KOPT-K1 (cell line): ENCODE results near the gene KRT38.
"Not testable (repeated sequence)": the region's sequence is repeated elsewhere in the genome, so short reads cannot be mapped to it uniquely, and the experiment has no call there.

Experiments
- H3K27ac ChIP-seq: fragments of 200-600 bp; sonication (generic); 2 replicates; pipeline ENCODE4 v1.5.1; 2016; ENCODE audit warnings: antibody characterized with exemption, mild to moderate bottlenecking, low read depth, low read length; ENCODE audit not compliant: poor library complexity, severe bottlenecking
- H3K36me3 ChIP-seq: fragments of 200-600 bp; sonication (generic); 2 replicates; pipeline ENCODE4 v1.5.1; 2017; ENCODE audit warnings: antibody characterized with exemption, mild to moderate bottlenecking, low read length, moderate library complexity; ENCODE audit not compliant: insufficient read depth
- H3K9me3 ChIP-seq: fragments of 200-600 bp; sonication (generic); 2 replicates; pipeline ENCODE4 v1.5.1; 2017; ENCODE audit warnings: antibody characterized with exemption, low read length, mild to moderate bottlenecking; ENCODE audit not compliant: insufficient read depth, poor library complexity, severe bottlenecking

KRT38 gene

GRCh38 chr17:41446806-41447205 lies 6.0 kb upstream of the KRT38 start:
- Histone ChIP-seq H3K36me3 (no peaks in the 10 kb centered on the region), H3K27ac (no peak overlapping the region), H3K9me3 (no peaks in the 10 kb centered on the region)

GRCh38 chr17:41444640-41445039 lies 3.9 kb upstream of the KRT38 start:
- H3K36me3 ChIP-seq, result no peaks in the 10 kb centered on the region
- no peak overlapping the region for H3K27ac ChIP-seq
- no peaks in the 10 kb centered on the region for H3K9me3 ChIP-seq

- Histone ChIP-seq H3K36me3 (no peaks in the 10 kb centered on the region), H3K27ac (no peak overlapping the region), H3K9me3 (no peaks in the 10 kb centered on the region)
Observed at GRCh38 chr17:41444186-41444585, 3.4 kb upstream of the KRT38 start.

- Histone ChIP-seq H3K27ac (no peak overlapping the region), H3K36me3 (no peaks in the 10 kb centered on the region), H3K9me3 (no peaks in the 10 kb centered on the region)
Observed at GRCh38 chr17:41442739-41443138, 2.0 kb upstream of the KRT38 start.

GRCh38 chr17:41439375-41439774 lies 1.4 kb downstream of the KRT38 start:
- no peaks in the 10 kb centered on the region for H3K36me3 ChIP-seq
- no peaks in the 10 kb centered on the region for H3K9me3 ChIP-seq
- no peak overlapping the region for H3K27ac ChIP-seq

- no peaks in the 10 kb centered on the region for H3K36me3 ChIP-seq
- H3K9me3 ChIP-seq, result no peaks in the 10 kb centered on the region
- no peak overlapping the region for H3K27ac ChIP-seq
Observed at GRCh38 chr17:41437769-41438168, 3.0 kb downstream of the KRT38 start.

- no peak overlapping the region for H3K27ac ChIP-seq
- no peaks in the 10 kb centered on the region for H3K9me3 ChIP-seq
- H3K36me3 ChIP-seq, result no peaks in the 10 kb centered on the region
Observed at GRCh38 chr17:41437254-41437653, 3.5 kb downstream of the KRT38 start.

GRCh38 chr17:41434415-41434814 lies 6.4 kb downstream of the KRT38 start:
- no peaks in the 10 kb centered on the region for H3K9me3 ChIP-seq
- no peaks in the 10 kb centered on the region for H3K36me3 ChIP-seq
- no peak overlapping the region for H3K27ac ChIP-seq

- Histone ChIP-seq H3K27ac (no peak overlapping the region), H3K9me3 (no peaks in the 10 kb centered on the region), H3K36me3 (no peaks in the 10 kb centered on the region)
Observed at GRCh38 chr17:41434005-41434404, 6.8 kb downstream of the KRT38 start.

GRCh38 chr17:41433586-41433985 lies 7.2 kb downstream of the KRT38 start:
- no peak overlapping the region for H3K27ac ChIP-seq
- no peaks in the 10 kb centered on the region for H3K9me3 ChIP-seq
- no peaks in the 10 kb centered on the region for H3K36me3 ChIP-seq

GRCh38 chr17:41430376-41430775 lies 10.4 kb downstream of the KRT38 start:
- not testable (repeated sequence) for H3K9me3 ChIP-seq, H3K36me3 ChIP-seq, H3K27ac ChIP-seq

GRCh38 chr17:41429667-41430066 lies 11.1 kb downstream of the KRT38 start:
- H3K36me3 ChIP-seq, result no peaks in the 10 kb centered on the region
- no peak overlapping the region for H3K27ac ChIP-seq
- H3K9me3 ChIP-seq, result no peaks in the 10 kb centered on the region

GRCh38 chr17:41428591-41429291 lies 12.0 kb downstream of the KRT38 start:
- Histone ChIP-seq H3K9me3 (no peaks in the 10 kb centered on the region), H3K27ac (no peak overlapping the region), H3K36me3 (no peaks in the 10 kb centered on the region)

- Histone ChIP-seq H3K36me3 (no peaks in the 10 kb centered on the region), H3K9me3 (no peaks in the 10 kb centered on the region)
Observed at GRCh38 chr17:41424111-41424635, 16.6 kb downstream of the KRT38 start, which contains the start of gene KRT37. TSS of gene KRT37 (minus strand) at chr17:41424585. CDS start at chr17:41424523, 62 bp downstream.

GRCh38 chr17:41422586-41422985 lies 18.2 kb downstream of the KRT38 start:
- H3K27ac ChIP-seq, H3K9me3 ChIP-seq, H3K36me3 ChIP-seq: not testable (repeated sequence)

More at GRCh38 chr17:41424111-41424635, 16.6 kb downstream of the KRT38 start, which contains the start of gene KRT37:
- H3K27ac ChIP-seq, result no peak within 1 kb of the TSS

- Histone ChIP-seq H3K27ac (no peak overlapping the region), H3K36me3 (no peaks in the 10 kb centered on the region), H3K9me3 (no peaks in the 10 kb centered on the region)
Observed at GRCh38 chr17:41421617-41422016, 19.2 kb downstream of the KRT38 start.
